HUES64 (cell line): ENCODE results near the gene RPS15. TPM values are rescaled to one million over a fixed set of nuclear protein-coding genes. Genes with fewer than 3 reads are reported as not detected.
A peak's percentile ranks its signal among the peaks of the same experiment; 100 is the strongest.

Experiments used
- H3K27ac ChIP-seq: 2 replicates; pipeline ENCODE4 v1.7.0; 2013; ENCODE audit warnings: low read depth, low read length, inconsistent platforms
- H3K27me3 ChIP-seq: 2 replicates; pipeline ENCODE4 v1.6.1; 2013; ENCODE audit warnings: mild to moderate bottlenecking, low read length; ENCODE audit not compliant: insufficient read depth
- H3K36me3 ChIP-seq: 2 replicates; pipeline ENCODE4 v1.6.1; 2013; ENCODE audit warnings: mild to moderate bottlenecking, low read length; ENCODE audit not compliant: insufficient read depth
- H3K4me1 ChIP-seq: 2 replicates; pipeline ENCODE4 v1.6.1; 2013; ENCODE audit warnings: mild to moderate bottlenecking, low read length, moderate library complexity; ENCODE audit not compliant: insufficient read depth
- H3K4me3 ChIP-seq: 2 replicates; pipeline ENCODE4 v1.5.1; 2013; ENCODE audit warnings: mild to moderate bottlenecking, low read length, moderate library complexity
- H3K9ac ChIP-seq: 2 replicates; pipeline ENCODE4 v1.6.1; 2013; ENCODE audit warnings: mild to moderate bottlenecking, low read depth, low read length
- H3K9me3 ChIP-seq: 2 replicates; pipeline ENCODE4 v1.6.1; 2013; ENCODE audit warnings: low read depth, low read length; ENCODE audit not compliant: insufficient read depth
- WGBS: fragments of 150-250, 120-280 bp; methylation state at CpG from one replicate; pipeline ENCODE4 v1.1.7; 2013; ENCODE audit warnings: missing lambda C conversion rate; 5-methylcytosine and 5-hydroxymethylcytosine counted together
- polyA plus RNA-seq, 2 experiments: library from polyadenylated mRNA; stranded (reverse); fragments of 50-300 nt; gene quantifications; one replicate each; pipeline ENCODE4 v1.2.3, GENCODE V29; 2013

Gene RPS15
- 1,974 TPM for polyA plus RNA-seq (2013, experiment 1 of 2)
- polyA plus RNA-seq (2013, experiment 2 of 2) = 1,812 TPM

DNA sequence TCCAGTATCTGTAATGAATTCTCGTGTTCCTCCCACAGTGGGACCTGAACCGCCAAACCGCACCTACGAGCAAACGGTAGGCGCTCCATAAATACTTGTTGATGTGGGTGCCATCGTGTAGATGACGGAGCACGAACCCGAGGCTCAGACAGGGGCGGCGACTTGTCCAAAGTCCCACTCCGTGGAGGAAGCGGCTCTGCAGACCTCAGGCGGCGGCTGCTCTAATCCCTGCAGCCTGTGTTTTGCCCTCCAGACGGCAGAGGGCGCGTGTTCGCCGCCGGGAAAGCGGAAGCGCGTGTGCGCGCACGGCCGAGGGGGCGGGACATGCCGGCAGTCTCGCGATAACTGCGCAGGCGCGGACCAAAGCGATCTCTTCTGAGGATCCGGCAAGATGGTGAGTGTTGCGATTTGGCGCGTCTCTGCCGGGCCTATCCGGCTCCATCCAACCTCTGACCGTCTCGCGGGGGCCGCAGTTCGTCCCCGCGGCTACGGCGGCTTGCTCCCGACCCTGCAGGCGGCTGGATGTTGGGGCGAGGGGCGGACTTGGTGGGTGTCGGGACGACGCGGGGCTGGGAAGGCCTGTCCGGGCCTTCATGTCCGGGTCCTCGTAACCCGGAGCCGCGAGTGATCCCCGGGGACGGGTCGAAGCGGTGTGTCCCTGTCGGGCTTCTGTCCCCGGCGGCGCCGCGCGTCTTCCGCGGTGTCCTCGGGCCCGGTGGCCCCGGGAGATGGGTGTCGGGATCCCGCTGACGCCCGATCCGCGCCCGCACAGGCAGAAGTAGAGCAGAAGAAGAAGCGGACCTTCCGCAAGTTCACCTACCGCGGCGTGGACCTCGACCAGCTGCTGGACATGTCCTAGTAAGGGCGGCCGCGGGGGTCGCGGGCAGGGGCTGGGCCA lies at the start of gene RPS15:
RPS15 (plus strand) TSS at position 362 of the 898 bp plus-strand sequence; CDS start at position 392, 30 bp downstream.
- WGBS = 2% methylated on average over 100 of the region's 100 CpGs
- peak within 1 kb of the TSS; percentile 88 for H3K27ac ChIP-seq
- peaks cover 62% of the 10 kb centered on the region for H3K36me3 ChIP-seq
- H3K9ac ChIP-seq = peak within 1 kb of the TSS; percentile 98
- peak within 1 kb of the TSS; percentile 60 for H3K4me3 ChIP-seq
- H3K27me3 ChIP-seq = no peaks in the 10 kb centered on the region
- no peaks in the 10 kb centered on the region for H3K9me3 ChIP-seq
- no peaks in the 10 kb centered on the region; the same call in 1 of the 2 replicates for H3K4me1 ChIP-seq

- Histone ChIP-seq H3K27me3 (no peaks in the 10 kb centered on the region), H3K36me3 (peaks cover 30% of the 10 kb centered on the region), H3K4me1 (peaks cover 3% of the 10 kb centered on the region; the same call in 1 of the 2 replicates), H3K9ac (no peak overlapping the region), H3K4me3 (no peak overlapping the region), H3K27ac (no peak overlapping the region), H3K9me3 (no peaks in the 10 kb centered on the region)
- WGBS = 97% methylated on average over 17 of the region's 17 CpGs
These were observed 49.6 kb upstream of the RPS15 start for GRCh38 chr19:1388637-1389026.

- peaks cover 31% of the 10 kb centered on the region for H3K36me3 ChIP-seq
- peaks cover 3% of the 10 kb centered on the region; the same call in 1 of the 2 replicates for H3K4me1 ChIP-seq
- no peaks in the 10 kb centered on the region for H3K27me3 ChIP-seq
- no peak overlapping the region for H3K9ac ChIP-seq
- H3K9me3 ChIP-seq = no peaks in the 10 kb centered on the region
- H3K4me3 ChIP-seq = no peak overlapping the region
- 96% methylated on average over 37 of the region's 39 CpGs for WGBS
- H3K27ac ChIP-seq = no peak overlapping the region
These were observed 48.9 kb upstream of the RPS15 start for GRCh38 chr19:1389033-1389940.

DNA sequence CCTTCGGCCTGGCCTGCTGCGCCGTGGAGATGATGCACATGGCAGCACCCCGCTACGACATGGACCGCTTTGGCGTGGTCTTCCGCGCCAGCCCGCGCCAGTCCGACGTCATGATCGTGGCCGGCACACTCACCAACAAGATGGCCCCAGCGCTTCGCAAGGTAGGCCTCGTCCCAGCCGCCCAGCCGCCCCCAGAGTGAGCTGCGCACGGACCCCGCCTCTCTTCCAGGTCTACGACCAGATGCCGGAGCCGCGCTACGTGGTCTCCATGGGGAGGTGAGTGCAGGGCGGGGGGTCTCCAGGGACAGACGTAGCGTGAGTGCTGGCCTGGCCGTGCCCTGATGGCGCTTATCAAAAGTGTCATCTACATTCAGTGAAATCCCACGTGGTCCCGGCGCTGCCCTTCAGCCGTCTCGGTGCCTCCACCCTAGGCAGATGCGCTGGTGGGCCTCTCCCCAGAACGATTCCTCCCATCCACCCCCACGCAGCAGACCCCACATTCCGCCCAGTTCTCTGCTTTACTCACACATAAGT lies 47.2 kb upstream of the RPS15 start:
- H3K36me3 ChIP-seq = peaks cover 31% of the 10 kb centered on the region
- H3K4me3 ChIP-seq = no peak overlapping the region
- no peak overlapping the region for H3K9ac ChIP-seq
- WGBS = 93% methylated on average over 42 of the region's 42 CpGs
- no peaks in the 10 kb centered on the region for H3K4me1 ChIP-seq
- no peak overlapping the region for H3K27ac ChIP-seq
- no peaks in the 10 kb centered on the region for H3K27me3 ChIP-seq
- no peaks in the 10 kb centered on the region for H3K9me3 ChIP-seq

- 97% methylated on average over 15 of the region's 15 CpGs for WGBS
- H3K9ac ChIP-seq = no peak overlapping the region
- H3K27ac ChIP-seq = no peak overlapping the region
- peaks cover 31% of the 10 kb centered on the region for H3K36me3 ChIP-seq
- no peaks in the 10 kb centered on the region for H3K27me3 ChIP-seq
- no peak overlapping the region for H3K4me3 ChIP-seq
- no peaks in the 10 kb centered on the region for H3K4me1 ChIP-seq
- H3K9me3 ChIP-seq = no peaks in the 10 kb centered on the region
These were observed 45.8 kb upstream of the RPS15 start for GRCh38 chr19:1392407-1392806.

DNA sequence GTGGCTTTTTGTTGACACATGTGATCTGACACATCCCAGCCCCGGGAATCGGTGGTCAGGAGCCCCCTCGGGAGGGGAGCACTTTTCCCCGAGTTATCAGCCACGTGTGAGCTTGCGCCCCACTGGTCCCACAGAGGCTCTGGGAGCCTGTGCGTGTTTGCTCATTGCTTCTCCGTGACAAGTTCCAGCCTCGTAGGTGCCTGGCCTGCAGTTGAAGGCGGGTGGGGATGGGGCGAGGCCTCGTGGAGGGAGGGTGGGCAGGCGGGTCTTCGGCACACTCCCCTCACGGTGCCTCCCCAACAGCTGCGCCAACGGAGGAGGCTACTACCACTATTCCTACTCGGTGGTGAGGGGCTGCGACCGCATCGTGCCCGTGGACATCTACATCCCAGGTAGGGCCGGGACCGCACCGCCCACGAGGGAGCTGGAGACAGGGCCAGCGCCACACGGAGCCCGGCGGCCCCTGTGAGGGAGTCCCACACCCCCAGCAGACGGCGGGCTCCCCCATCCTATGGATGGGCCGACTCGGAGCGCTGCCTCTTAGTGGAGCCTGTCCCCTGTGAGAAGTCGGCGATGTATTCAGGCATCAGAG lies 45.2 kb upstream of the RPS15 start:
- no peaks in the 10 kb centered on the region for H3K4me1 ChIP-seq
- WGBS = 95% methylated on average over 37 of the region's 37 CpGs
- no peak overlapping the region for H3K9ac ChIP-seq
- peaks cover 31% of the 10 kb centered on the region for H3K36me3 ChIP-seq
- H3K9me3 ChIP-seq = no peaks in the 10 kb centered on the region
- H3K4me3 ChIP-seq = no peak overlapping the region
- H3K27me3 ChIP-seq = no peaks in the 10 kb centered on the region
- H3K27ac ChIP-seq = no peak overlapping the region

DNA sequence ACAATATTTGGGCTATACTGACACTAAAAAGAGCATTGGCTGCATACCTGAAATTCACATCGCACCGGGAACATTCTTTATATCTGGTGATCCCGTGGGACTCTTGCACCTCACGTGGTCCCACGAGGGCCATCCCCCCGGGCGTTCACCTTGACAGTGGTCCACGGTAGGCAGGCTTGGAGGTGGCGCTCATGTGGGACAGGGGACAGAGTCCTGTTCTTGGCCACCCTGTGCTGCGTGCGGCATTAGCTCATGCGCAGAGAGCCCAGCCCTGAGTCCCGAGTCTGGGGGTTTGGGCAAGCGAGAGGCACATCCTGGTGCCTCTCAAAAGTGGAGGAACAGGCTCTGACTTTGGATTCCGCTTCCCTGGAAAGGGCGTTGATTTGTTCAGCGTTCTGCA lies 44.4 kb upstream of the RPS15 start:
- WGBS = 92% methylated on average over 17 of the region's 17 CpGs
- peaks cover 27% of the 10 kb centered on the region for H3K36me3 ChIP-seq

DNA sequence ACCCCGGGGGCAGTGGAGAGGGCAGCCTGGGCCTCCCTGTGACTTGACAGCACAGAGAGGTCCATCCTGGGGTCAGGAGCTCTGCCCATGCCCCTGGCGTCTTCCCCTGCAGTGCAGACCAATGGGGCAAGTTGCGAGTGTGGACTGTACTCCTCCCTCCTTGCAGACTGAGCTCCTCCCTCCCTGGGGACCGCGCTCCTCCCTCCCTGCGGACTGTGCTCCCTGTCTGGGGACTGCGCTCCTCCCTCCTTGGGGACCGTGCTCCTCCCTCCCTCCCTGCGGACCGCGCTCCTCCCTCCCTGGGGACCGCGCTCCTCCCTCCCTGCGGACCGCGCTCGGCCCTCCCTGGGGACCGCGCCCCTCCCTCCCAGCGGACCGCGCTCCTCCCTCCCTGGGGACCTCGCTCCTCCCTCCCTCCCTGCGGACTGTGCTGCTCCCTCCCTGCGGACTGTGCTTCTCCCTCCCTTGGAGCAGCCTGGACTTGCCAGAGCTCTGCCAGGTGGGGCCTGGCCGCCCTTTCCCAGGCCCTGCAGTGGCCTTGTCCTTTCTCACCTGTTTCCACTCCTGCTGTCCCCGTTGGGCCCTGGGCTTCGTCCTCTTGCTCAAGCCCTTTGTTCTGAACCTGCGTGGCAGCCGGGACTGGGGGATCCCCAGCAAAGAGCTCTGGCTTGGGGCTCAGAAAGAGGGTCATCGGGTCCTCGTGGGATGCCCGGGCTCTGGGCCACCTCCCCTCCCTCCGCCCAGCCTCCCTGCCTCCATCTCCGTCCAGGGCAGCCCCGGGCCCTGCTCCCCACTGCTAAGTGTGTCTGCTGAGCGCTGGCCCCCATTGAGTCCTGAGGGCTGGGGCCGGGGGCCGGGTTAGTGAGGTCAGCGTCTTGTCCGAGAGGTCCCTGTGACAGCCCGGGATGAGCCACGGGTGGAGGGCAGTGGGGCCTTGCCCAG lies 43.7 kb upstream of the RPS15 start:
- no peak overlapping the region for H3K27ac ChIP-seq
- H3K36me3 ChIP-seq = peaks cover 20% of the 10 kb centered on the region

More for the DNA sequence above, 44.4 kb upstream of the RPS15 start:
- no peak overlapping the region for H3K27ac ChIP-seq
- no peaks in the 10 kb centered on the region for H3K27me3 ChIP-seq
- no peaks in the 10 kb centered on the region for H3K9me3 ChIP-seq
- H3K4me1 ChIP-seq = no peaks in the 10 kb centered on the region
- H3K4me3 ChIP-seq = no peak overlapping the region
- no peak overlapping the region for H3K9ac ChIP-seq

GRCh38 chr19:1395194-1396018 lies 42.8 kb upstream of the RPS15 start:
- 92% methylated on average over 52 of the region's 52 CpGs for WGBS
- no peak overlapping the region for H3K4me3 ChIP-seq
- H3K9me3 ChIP-seq = no peaks in the 10 kb centered on the region
- no peak overlapping the region for H3K27ac ChIP-seq
- H3K9ac ChIP-seq = no peak overlapping the region
- H3K27me3 ChIP-seq = no peaks in the 10 kb centered on the region
- no peaks in the 10 kb centered on the region for H3K4me1 ChIP-seq
- peaks cover 20% of the 10 kb centered on the region for H3K36me3 ChIP-seq

More for the DNA sequence above, 43.7 kb upstream of the RPS15 start:
- 48% methylated on average over 43 of the region's 43 CpGs for WGBS
- H3K4me3 ChIP-seq = no peak overlapping the region
- no peaks in the 10 kb centered on the region for H3K4me1 ChIP-seq
- H3K9ac ChIP-seq = no peak overlapping the region
- H3K9me3 ChIP-seq = no peaks in the 10 kb centered on the region
- H3K27me3 ChIP-seq = no peaks in the 10 kb centered on the region
